Skeletal muscle satellite cell (primary cell): ENCODE results near the gene SPOUT1.

ENCODE experiments used
- H3K27me3 ChIP-seq: 2 replicates; pipeline ENCODE4 v1.7.0; 2013; ENCODE audit warnings: low read length; ENCODE audit not compliant: control insufficient read depth, insufficient read depth
- H3K36me3 ChIP-seq: 2 replicates; pipeline ENCODE4 v1.7.0; 2013; ENCODE audit warnings: mild to moderate bottlenecking, control low read depth, low read length; ENCODE audit not compliant: insufficient read depth
- H3K4me1 ChIP-seq: 2 replicates; pipeline ENCODE4 v1.7.0; 2013; ENCODE audit warnings: low read length; ENCODE audit not compliant: control insufficient read depth, insufficient read depth
- H3K4me2 ChIP-seq: 2 replicates; pipeline ENCODE4 v1.7.0; 2013; ENCODE audit warnings: mild to moderate bottlenecking, low read length
- H3K4me3 ChIP-seq: 2 replicates; pipeline ENCODE4 v1.7.0; 2013; ENCODE audit warnings: low read length
- H3K9ac ChIP-seq: 2 replicates; pipeline ENCODE4 v1.7.0; 2013; ENCODE audit warnings: mild to moderate bottlenecking, low read depth, low read length, moderate library complexity
- H3K9me3 ChIP-seq: replicated peaks from 2 replicates; pipeline ENCODE4 v1.7.0; 2013; ENCODE audit warnings: mild to moderate bottlenecking, control low read depth, low read length

SPOUT1 gene

DNA sequence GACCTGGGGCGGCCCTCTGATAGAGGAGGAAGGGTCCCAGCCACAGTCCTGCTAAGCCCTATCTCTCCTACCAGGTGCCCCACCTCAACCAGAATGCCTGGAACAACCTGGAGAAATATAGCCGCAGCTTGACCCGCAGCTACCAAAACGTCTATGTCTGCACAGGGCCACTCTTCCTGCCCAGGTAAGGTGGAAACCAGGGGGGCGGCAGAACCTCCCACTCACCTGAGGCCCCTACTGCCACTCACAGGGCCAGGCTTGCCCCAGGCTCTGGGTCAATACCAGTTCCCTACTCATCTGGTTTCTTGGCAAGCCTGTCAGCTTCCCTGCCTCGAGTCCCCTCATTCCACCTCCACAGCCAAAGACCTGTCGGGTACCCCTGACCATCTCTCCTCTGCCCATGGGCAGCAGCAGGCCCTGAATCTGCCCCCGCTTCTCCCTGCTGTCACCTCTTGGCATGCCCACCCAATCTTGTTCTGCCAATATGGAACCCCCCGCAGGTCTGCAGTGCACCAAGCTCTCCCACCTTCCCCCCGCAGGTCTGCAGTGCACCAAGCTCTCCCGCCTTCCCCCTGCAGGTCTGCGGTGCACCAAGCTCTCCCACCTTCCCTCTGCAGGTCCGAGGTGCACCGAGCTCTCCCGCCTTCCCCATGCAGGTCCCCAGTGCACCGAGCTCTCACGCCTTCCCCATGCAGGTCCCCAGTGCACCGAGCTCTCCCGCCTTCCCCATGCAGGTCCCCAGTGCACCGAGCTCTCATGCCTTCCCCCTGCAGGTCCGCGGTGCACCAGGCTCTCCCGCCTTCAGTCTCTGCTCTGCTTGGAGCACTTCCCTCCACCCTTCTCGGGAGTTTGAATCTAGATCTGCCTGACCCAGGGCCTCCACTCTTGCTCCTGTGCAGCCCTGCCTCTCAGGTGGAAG is 8.7 kb downstream of the SPOUT1 start:
- H3K36me3 ChIP-seq = peaks cover 37% of the 10 kb centered on the region
- H3K4me1 ChIP-seq = peaks cover 10% of the 10 kb centered on the region
- H3K4me2 ChIP-seq = no peak overlapping the region
- H3K27me3 ChIP-seq = no peaks in the 10 kb centered on the region
- no peaks in the 10 kb centered on the region for H3K9me3 ChIP-seq
- H3K9ac ChIP-seq = no peak overlapping the region
- H3K4me3 ChIP-seq = no peak overlapping the region

DNA sequence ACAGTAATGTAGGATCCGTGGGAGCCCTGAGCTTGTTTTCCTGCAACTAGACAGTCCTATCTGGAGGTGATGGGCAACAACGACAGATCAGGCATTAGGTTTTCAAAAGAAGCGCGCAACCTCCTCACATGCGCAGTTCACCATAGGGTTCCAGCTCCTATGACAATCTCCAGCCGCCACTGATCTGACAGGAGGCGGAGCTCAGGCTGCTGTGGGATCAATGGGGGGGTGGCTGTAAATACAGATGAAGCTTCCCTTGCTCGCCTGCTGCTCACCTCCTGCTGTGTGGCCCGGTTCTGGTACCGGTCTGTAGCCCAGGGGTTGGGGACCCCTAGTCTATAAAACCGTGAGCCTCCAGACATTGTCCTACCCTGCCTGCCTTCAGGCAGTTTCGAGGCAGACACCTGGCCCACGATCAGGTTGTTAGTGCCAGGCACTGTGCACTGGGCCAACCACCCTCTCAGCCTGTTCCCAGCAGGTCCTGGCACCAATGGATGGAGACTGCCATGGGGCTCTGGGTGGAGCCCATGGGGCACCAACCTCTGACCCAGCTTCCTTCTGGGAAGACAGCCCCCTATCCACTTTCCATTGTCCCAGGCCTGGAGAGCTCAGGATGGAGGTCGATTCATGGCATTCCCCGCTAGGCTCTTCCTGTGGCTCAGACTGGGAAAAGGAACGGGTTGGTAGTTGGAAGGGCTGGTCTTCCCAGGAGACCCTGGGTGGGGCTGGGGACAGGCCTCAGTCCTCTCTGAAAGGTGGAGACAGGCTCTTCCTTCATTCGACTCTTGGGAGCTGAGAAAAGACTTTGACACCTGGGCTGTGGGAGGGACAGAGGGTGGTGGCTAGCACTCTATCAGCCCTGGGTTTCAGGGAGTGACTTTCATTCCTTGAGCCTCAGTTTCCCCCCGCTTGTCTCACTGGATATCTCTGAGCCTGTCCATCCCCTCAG is 9.6 kb downstream of the SPOUT1 start:
- H3K27me3 ChIP-seq = no peaks in the 10 kb centered on the region
- peak overlapping the region; percentile 97 for H3K4me2 ChIP-seq
- peaks cover 28% of the 10 kb centered on the region for H3K36me3 ChIP-seq
- peak overlapping the region; percentile 7 for H3K4me3 ChIP-seq
- H3K9me3 ChIP-seq = no peaks in the 10 kb centered on the region
- H3K4me1 ChIP-seq = peaks cover 10% of the 10 kb centered on the region
- no peak overlapping the region for H3K9ac ChIP-seq

DNA sequence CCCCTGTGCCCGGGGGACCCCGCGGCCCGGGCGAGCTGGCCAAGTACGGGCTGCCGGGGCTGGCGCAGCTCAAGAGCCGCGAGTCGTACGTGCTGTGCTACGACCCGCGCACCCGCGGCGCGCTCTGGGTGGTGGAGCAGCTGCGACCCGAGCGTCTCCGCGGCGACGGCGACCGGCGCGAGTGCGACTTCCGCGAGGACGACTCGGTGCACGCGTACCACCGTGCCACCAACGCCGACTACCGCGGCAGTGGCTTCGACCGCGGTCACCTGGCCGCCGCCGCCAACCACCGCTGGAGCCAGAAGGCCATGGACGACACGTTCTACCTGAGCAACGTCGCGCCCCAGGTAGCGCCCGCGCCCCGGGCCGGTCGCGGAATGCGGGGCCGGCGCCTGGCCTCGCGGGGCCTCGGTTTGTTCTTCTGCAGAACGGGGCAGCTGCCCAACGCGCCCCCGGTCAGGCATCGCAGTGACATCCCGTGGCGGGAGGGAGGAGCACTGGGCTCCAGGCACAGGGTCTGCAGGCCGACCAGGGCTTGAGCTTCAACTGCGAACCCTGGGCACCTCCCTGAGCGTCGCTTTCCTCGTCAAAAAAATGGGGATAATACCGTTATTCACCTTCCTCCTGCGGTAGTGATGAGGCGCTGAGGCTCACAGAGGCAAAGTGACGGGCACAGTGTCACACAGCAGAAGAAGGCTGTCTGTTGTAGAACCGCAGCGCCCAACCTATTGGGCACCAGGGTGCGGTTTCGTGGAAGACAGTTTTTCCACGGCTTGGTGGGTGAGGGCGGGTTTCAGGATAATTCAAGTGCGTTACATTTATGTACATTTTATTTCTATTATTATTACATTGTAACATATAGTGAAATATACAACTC is 10.5 kb downstream of the SPOUT1 start:
- Histone ChIP-seq H3K4me1 (peaks cover 10% of the 10 kb centered on the region), H3K4me2 (peak overlapping the region; percentile 97), H3K9ac (peak overlapping the region; percentile 83), H3K27me3 (no peaks in the 10 kb centered on the region), H3K4me3 (peak overlapping the region; percentile 84), H3K36me3 (peaks cover 21% of the 10 kb centered on the region), H3K9me3 (no peaks in the 10 kb centered on the region)

DNA sequence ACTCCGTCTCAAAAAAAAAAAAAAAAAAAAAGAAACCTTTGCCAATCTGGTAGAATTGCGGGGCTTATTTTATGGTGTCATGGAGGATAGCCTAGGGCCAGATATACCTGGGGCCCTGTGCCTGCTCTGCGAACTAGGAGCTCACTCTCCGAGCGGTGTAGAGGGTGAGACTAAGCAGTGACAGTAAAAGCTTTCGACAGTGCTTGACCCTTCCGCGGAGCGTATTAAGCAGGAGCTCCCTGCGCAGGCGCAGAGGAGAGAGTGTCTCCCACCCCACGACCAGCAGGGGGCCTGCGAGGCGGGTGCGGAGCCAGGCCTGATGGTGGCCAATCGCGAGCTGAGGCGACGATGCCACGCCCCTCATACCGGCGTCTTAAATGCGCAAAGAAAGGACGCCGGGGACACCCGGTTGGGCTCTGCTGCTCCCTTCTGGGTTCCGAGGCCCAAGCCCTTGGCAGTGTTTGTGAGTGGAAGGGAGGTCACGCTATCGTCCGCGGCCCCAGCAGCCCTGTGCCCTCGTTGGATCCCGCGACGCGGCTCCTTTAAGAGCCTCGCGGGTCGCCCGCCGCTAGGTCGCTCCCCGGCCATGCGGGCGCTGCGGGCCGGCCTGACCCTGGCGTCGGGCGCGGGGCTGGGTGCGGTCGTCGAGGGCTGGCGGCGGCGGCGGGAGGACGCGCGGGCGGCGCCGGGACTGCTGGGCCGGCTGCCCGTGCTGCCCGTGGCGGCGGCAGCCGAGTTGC is 11.3 kb downstream of the SPOUT1 start, which contains the start of gene ENDOG:
Gene ENDOG (plus strand): TSS at position 402 of the 740 bp plus-strand sequence. CDS start 185 bp downstream, at position 587.
- Histone ChIP-seq H3K9ac (peak within 1 kb of the TSS; percentile 83), H3K27me3 (no peaks in the 10 kb centered on the region), H3K4me1 (peaks cover 10% of the 10 kb centered on the region), H3K4me3 (peak within 1 kb of the TSS; percentile 84), H3K36me3 (peaks cover 20% of the 10 kb centered on the region), H3K4me2 (peak within 1 kb of the TSS; percentile 97), H3K9me3 (no peaks in the 10 kb centered on the region)

DNA sequence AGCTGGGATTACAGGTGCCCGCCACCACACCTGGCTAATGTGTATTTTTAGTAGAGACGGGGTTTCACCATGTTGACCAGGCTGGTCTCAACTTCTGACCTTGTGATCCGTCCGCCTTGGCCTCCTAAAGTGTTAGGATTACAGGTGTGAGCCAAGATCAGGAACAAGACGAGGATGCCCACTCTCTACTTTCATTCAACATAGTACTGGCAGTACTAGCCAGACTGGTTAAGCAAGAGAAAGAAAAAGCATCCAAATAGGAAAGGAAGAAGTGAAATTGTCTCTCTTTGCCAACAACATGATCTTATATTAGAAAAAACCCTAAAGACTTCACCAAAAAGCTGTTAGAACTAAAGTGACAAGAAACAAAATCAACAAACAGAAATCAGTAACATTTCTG is 18.7 kb downstream of the SPOUT1 start:
- Histone ChIP-seq H3K9ac (no peak overlapping the region), H3K27me3 (no peaks in the 10 kb centered on the region), H3K36me3 (peaks cover 29% of the 10 kb centered on the region), H3K4me1 (no peaks in the 10 kb centered on the region), H3K9me3 (no peaks in the 10 kb centered on the region), H3K4me2 (no peak overlapping the region), H3K4me3 (no peak overlapping the region)

DNA sequence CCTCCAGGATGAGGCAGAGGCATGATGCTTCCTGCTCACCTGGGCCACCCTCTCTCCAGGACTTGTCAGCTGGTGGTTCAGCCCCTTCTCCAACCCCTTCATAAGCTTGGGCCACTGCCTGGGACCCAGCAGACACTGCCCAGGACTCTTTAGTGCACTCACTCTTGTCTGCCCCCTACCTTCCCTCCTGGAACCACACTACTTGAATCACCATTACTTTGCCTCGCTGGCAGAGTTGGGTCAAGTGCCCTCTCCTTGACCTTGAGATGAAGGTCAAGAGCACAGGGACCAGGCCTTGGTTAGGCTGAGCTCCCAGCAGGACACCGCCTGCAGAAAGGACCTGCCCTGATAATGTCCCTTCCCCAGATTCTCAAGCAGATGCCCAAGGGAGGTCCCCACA is 19.8 kb downstream of the SPOUT1 start:
- no peaks in the 10 kb centered on the region for H3K27me3 ChIP-seq
- H3K36me3 ChIP-seq = peaks cover 39% of the 10 kb centered on the region

DNA sequence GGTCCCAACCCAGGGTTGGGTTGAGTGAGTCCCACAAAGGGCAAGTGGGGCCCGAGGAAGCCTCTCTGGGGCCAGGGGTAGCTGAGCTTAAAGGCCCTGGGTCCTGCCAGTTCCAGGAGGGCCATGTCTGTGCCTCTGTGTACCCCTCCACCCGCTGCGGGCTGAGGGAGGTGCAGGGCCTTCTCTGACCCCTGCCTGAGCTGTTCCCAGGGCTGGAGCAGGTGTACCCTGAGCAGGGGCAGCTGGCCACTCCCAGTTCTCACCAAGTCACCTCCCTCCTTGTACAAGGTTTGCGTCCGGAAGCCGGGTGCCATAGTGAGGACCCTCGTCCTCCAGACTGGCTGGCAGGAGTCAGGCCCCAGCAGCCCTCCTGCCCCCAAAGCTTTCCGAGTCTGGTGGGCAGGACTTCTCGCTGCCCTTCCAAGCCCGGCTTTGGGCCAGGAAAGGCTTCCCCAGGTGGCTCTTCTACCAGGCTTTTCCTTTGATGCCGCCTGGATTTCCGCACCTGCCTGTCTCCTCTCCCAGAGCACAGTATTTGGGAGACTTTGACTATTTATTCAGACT is 20.5 kb downstream of the SPOUT1 start:
- H3K9me3 ChIP-seq = no peaks in the 10 kb centered on the region

More for the DNA sequence above, 19.8 kb downstream of the SPOUT1 start:
- Histone ChIP-seq H3K4me1 (no peaks in the 10 kb centered on the region), H3K4me2 (no peak overlapping the region), H3K9ac (no peak overlapping the region), H3K4me3 (no peak overlapping the region), H3K9me3 (no peaks in the 10 kb centered on the region)

DNA sequence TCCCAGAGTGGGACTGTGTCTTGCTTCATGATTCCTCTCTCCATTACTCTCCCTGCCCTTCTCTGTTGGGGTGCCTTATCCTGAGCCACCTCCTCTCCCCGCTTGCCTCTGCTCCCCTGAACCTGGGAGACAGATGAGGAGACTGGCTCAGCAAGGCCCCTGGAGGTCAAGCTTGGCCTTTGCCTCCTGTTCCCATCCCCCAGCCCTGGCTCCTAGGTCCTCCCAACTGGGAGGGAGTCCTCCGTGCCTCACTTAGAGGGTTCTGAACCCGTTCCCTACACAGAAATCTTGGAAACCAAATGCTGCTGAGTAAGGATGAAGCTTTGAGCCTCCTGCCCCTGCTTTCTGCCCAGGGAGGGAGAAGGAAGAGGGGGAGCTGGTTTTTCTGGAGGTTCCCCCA is 21.1 kb downstream of the SPOUT1 start:
- no peaks in the 10 kb centered on the region for H3K27me3 ChIP-seq
- no peak overlapping the region for H3K4me3 ChIP-seq
- no peak overlapping the region for H3K4me2 ChIP-seq
- no peak overlapping the region for H3K9ac ChIP-seq
- no peaks in the 10 kb centered on the region for H3K9me3 ChIP-seq
- H3K4me1 ChIP-seq = no peaks in the 10 kb centered on the region
- H3K36me3 ChIP-seq = peaks cover 45% of the 10 kb centered on the region

More for the DNA sequence above, 20.5 kb downstream of the SPOUT1 start:
- Histone ChIP-seq H3K4me1 (no peaks in the 10 kb centered on the region), H3K27me3 (no peaks in the 10 kb centered on the region), H3K36me3 (peaks cover 39% of the 10 kb centered on the region), H3K4me3 (no peak overlapping the region), H3K9ac (no peak overlapping the region), H3K4me2 (no peak overlapping the region)

DNA sequence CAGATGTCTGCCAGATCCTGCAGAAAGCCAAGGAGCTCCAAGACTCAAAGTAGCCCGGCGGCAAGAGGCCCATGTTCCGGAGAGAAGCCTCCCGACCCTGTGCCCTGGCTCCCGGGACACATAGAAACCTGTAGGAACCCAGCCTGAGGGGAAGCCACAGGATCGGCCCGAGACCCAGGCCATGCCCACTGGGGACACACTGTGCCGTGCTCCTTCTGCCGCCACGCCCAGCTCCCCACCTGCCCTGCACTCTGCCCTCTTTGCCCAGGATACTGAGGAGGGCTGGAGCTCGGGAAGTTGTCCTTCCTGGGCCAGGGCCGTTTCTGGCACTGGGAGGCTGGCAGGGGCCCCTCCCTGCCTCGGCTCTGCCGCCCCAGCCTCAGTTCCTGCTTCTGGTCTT is 21.8 kb downstream of the SPOUT1 start:
- H3K9me3 ChIP-seq = no peaks in the 10 kb centered on the region
- H3K27me3 ChIP-seq = no peaks in the 10 kb centered on the region
- H3K4me1 ChIP-seq = no peaks in the 10 kb centered on the region
- no peak overlapping the region for H3K4me2 ChIP-seq
- H3K9ac ChIP-seq = no peak overlapping the region
- no peak overlapping the region for H3K4me3 ChIP-seq
- H3K36me3 ChIP-seq = peaks cover 52% of the 10 kb centered on the region

DNA sequence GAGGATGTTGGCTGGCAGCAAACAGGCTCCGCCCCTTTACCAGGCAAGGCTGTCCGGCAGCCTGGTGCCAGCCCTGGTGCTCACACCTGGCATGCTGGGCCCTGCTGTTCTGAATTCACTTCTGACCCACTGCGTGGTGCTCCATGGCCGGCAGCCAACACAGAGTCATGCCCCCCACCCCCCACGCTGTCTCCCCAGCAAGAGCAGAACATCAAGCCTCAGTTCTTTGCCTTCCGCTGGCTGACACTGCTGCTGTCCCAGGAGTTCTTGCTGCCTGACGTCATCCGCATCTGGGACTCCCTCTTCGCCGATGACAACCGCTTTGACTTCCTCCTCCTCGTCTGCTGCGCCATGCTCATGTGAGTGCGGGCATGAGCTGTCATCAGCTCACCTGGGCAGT is 23.9 kb downstream of the SPOUT1 start:
- no peak overlapping the region for H3K9ac ChIP-seq
- no peaks in the 10 kb centered on the region for H3K9me3 ChIP-seq
- no peak overlapping the region for H3K4me2 ChIP-seq
- no peaks in the 10 kb centered on the region for H3K27me3 ChIP-seq
- H3K4me1 ChIP-seq = no peaks in the 10 kb centered on the region
- peaks cover 59% of the 10 kb centered on the region for H3K36me3 ChIP-seq
- no peak overlapping the region for H3K4me3 ChIP-seq
